Endometrial microvascular endothelial cells (primary cell): ENCODE data around the gene IPO9. TPM values are rescaled to one million over a fixed set of nuclear protein-coding genes. Genes with fewer than 3 reads are reported as not detected.
"Not testable (repeated sequence)": the region's sequence is repeated elsewhere in the genome, so short reads cannot be mapped to it uniquely, and the experiment has no call there.

Source experiments
- in situ Hi-C: cut with HindIII; loops from 2 replicates; pipeline ENCODE4 v1.10.0; 2017; ENCODE audit warnings: low sequenced_read_pairs, low pct_unique_long_range_greater_than_20kb; ENCODE audit errors: inconsistent ontology term
- total RNA-seq: library from RNA; depleted of rRNA; stranded (reverse); fragments of >200 nt; gene quantifications from one replicate; pipeline ENCODE4 v1.2.3, GENCODE V29; 2015; ENCODE audit errors: inconsistent ontology term

IPO9 gene
- total RNA-seq, 1 donor from 2014 or later: 31.1 TPM

DNA sequence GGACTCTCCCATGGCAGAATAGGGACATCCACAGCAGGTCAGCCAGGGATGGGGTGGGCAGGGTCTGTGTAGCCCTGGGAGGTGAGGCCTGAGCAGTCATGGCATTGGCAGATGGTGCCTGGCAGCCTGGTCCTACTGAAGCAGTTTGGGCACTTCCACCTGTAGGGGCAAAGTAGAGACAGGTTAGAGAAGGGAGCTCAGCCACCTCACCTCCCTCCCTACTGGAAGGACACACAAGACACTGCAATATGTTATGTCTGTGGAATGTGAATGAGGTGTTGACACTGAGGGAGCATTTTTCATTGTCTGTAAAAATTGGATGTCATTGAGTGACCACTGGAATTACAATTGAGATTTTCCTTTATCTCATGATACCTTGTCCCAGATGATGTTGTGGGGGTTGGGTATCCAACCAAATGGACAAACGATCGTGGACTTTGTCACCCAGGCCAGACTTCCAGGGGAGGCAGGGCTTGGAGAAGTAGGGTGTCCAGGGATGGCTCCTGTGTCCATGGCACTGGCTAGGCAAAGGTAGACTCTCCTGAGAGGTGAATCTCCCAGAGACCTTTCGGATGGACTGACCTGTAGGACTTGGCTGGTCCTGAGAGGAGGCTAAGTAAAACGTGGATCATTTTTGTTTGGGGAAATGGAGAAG is 69.4 kb downstream of the IPO9 start:
- in situ Hi-C loops: no loop called here

DNA sequence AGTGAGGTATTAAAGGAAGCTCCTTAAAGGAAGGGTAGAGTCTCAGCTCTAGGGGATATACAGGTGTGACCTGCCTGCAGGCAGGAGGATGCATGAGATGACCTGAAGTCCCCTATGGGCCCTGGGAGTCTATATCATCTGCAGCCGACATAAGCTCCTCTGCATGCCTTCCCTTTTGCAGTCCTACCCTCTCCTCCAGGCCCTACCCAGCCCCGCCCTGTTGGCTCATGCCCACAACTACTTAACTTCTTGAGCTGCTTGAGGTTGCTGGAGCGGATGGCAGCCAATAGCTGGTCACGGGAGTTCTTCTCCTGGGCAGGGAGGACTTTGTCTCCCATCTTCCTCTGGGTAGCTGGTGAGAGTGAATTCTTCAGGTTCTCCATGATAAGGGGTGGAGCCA is 70.0 kb downstream of the IPO9 start:
- in situ Hi-C loops: no loop called here

- in situ Hi-C loops: no loop called here
These were observed 70.9 kb downstream of the IPO9 start for GRCh38 chr1:201899683-201900429.

DNA sequence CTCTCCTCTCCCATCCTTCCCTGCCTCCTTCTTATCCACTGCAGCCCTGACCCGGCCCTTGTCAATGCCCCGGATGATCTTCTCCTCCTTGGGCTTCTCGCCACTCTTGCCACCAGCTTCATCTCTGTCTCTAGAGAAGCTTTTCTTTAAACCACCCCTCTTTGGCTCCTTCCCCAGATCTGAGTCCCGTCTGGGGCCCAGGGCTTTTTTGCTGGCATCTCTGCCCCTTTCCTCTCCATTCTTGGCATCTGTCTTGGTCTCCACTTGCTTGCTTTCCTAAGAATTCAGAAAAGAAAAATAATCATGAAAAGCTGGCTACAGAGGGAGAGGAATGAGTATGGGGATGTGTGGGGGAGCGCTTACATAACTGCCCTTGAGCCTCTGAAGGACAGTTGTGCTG is 71.5 kb downstream of the IPO9 start:
- in situ Hi-C loops: no loop called here

DNA sequence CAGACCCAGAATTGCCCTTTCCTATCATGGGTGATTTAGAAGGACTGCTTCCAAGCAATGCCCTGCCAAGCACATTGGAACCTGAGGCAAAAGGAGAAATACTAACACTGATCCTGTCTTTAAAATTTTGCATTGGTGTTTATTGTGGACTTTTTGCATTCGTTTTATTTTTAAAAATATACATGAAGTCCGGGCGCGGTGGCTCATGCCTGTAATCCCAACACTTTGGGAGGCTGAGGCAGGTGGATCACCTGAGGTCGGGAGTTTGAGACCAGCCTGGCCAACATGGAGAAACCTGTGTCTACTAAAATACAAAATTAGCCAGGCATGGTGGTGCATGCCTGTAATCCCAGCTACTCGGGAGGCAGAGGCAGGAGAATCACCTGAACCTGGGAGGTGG is 72.1 kb downstream of the IPO9 start:
- in situ Hi-C loops: not testable (repeated sequence)

GRCh38 chr1:201902198-201902597 is 73.2 kb downstream of the IPO9 start:
- in situ Hi-C loops: no loop called here

- in situ Hi-C loops: no loop called here
These were observed 74.2 kb downstream of the IPO9 start for GRCh38 chr1:201903135-201903534.

- in situ Hi-C loops: no loop called here
These were observed 75.6 kb downstream of the IPO9 start for GRCh38 chr1:201904579-201904978.

DNA sequence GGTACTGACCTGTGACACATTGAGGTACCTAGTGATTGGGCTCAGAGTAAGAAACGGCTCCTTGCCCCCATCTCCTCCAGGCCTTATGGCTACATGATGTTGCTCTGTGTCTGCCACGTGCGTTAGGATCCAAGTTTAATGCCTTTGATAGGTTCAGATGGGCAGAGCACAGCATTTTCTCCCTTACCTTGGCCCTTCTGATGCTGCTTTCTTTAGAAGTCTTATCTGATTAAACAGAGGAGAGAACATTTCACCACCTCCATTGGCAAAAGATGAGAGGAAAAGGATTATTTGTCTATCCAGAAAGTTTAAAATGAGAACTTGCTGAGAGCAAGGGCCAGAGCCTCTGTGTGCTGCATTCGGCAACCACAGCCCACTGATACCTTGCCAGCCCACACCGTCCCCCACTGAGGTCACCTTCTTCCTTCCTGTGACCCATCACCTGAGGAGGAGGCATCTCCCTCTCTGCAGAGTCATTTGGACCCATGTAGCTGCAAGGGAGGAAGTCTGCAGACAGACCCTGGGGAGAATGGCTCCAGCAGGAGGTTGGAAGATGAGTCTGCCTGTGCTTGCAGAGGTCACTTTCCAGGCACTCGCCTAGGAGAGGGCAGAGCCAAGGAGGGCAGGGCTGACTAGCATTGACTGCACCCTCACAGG is 76.4 kb downstream of the IPO9 start:
- in situ Hi-C loops: no loop called here

DNA sequence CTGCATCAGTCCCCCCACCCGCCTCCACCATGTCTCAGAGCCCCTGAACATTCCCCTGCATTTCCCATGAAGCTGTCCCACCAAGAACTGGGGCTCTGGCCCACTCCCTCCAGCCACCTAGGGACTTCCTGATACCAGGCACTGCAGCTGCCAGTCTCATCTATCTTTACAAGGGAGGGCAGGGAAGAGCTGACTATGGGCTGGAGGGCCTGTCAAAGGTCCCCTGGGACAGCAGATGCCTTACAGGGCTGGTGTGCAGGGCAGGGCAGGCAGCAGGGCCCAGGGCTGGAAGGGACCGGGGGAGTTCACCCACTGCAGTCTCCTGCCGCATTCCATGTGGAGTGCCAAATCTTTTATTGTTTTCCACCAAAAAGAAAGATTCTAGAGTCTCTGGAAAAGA is 77.4 kb downstream of the IPO9 start:
- in situ Hi-C loops: no loop called here

DNA sequence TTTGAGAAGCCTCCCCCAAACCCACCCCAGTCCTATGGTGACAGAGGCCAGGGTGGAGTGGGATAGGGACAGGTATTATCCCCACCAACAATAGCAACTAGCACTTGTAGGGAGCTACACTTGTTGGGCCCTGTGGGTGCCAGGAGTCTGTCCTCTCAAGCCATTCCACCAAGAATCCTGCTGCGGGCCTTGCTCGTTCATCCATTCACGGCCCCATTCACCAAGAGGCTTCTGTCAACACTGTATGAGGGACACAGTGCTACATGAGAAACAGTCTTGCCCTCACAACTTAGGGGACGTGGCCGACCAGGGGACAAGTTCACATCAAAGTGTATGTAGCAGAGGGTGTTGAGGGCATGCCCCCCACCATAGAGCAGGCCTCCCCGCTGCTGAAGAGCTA is 78.7 kb downstream of the IPO9 start:
- in situ Hi-C loops: no loop called here

DNA sequence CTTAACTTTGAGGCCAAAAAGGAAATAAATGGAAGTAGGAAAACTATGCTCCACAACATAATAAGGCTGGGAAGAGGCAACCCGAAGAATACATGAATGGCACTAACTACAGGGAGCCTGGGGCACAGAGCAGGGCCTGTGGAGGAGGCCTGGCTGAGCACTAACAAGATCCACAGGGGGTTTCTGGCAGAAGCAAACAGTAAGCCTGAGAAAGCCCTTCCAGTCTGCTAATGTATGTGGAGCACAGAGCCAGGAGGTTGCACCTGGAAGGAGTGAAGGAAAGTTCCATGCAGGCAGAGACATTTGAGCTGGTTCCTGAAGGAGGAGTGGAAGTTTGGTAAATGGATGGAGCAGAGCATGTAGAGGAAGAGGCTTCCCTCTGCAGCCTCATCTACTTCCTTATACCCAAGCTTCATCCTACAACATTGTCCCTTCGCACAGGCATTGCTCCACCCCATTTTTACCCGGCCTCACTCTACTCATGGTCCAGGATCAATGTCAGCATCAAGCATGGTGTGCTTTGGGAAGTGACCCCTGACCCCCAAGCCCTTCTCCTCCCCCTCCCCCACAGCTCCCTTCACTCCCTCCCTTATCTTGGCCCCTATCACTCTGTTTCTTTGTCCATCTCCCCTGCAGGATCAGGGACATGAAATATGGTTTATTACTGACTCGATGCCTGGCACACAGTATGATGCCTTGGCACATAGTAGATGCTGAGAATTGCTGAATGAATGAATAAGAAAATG is 83.0 kb downstream of the IPO9 start:
- in situ Hi-C loops: no loop called here

- in situ Hi-C loops: no loop called here
These were observed 83.9 kb downstream of the IPO9 start for GRCh38 chr1:201912832-201913231.

DNA sequence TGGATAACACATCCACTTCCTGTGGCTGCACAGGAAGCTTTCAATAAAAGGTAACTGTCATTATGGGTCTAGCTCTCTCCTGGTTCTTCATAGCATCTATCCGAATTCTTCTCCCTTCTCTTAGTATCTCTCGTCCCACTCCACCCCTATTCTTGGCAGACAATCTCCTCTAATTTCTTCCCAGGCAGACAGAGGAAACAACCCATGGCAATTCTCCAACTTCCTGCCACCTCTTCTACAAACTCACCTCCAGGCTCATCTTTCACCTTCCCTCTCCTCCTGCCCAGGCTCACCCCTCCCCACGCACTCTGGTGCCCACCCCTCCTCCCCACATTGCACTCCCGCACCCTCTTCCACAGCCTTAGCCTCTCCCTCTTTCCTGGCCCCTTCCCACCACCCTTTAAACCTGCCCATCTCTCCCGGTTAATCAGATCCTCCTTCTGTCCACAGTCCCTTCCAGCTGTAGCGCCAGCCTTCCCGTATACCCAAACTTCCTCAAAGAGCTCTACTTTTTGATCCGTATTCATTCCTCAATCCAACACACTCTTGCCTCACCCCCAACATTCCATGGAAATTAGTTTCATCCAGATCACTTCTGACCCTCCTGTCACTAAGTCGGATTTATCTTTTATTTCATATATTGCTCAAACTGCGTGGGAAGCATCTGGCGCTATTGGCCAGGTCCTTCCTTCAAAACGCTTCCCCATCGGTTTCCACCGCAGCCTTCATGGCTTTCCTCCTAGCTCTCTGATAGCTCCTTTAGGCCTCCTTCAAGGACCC is 85.7 kb downstream of the IPO9 start:
- in situ Hi-C loops: no loop called here

GRCh38 chr1:201916649-201917249 is 87.8 kb downstream of the IPO9 start:
- in situ Hi-C loops: no loop called here

GRCh38 chr1:201917362-201918033 is 88.5 kb downstream of the IPO9 start:
- in situ Hi-C loops: no loop called here

GRCh38 chr1:201918343-201918742 is 89.4 kb downstream of the IPO9 start:
- in situ Hi-C loops: no loop called here
